T-helper 9 cell (primary cell): ENCODE data around the gene RERE.
"Not testable (repeated sequence)": the region's sequence is repeated elsewhere in the genome, so short reads cannot be mapped to it uniquely, and the experiment has no call there.

ENCODE experiments used
- DNase-seq: peaks from one replicate; pipeline ENCODE4 v3.0.0-alpha.2; 2020

RERE gene

GRCh38 chr1:8390707-8391106 is 426.7 kb downstream of the RERE start:
- no peak for DNase-seq

GRCh38 chr1:8389958-8390535 is 427.4 kb downstream of the RERE start:
- DNase-seq: no peak

GRCh38 chr1:8388732-8389562 is 428.5 kb downstream of the RERE start:
- no peak for DNase-seq

GRCh38 chr1:8386247-8386646 is 431.2 kb downstream of the RERE start:
- DNase-seq: no peak

- no peak for DNase-seq
Measured at GRCh38 chr1:8384577-8384976, 432.9 kb downstream of the RERE start.

GRCh38 chr1:8384088-8384487 is 433.4 kb downstream of the RERE start:
- DNase-seq: no peak

- no peak for DNase-seq
Measured at GRCh38 chr1:8382608-8383505, 434.6 kb downstream of the RERE start.

- no peak for DNase-seq
Measured at GRCh38 chr1:8382051-8382505, 435.4 kb downstream of the RERE start.

GRCh38 chr1:8381618-8382017 is 435.8 kb downstream of the RERE start:
- DNase-seq: no peak

- DNase-seq: not testable (repeated sequence)
Measured at GRCh38 chr1:8380310-8380709, 437.1 kb downstream of the RERE start.

- no peak for DNase-seq
Measured at GRCh38 chr1:8379513-8380186, 437.8 kb downstream of the RERE start.

GRCh38 chr1:8378981-8379470 is 438.4 kb downstream of the RERE start:
- DNase-seq: no peak

- no peak for DNase-seq
Measured at GRCh38 chr1:8378178-8378577, 439.3 kb downstream of the RERE start.

GRCh38 chr1:8377271-8377981 is 440.0 kb downstream of the RERE start:
- no peak for DNase-seq

- no peak for DNase-seq
Measured at GRCh38 chr1:8376358-8376840, 441.0 kb downstream of the RERE start.

- no peak for DNase-seq
Measured at GRCh38 chr1:8374812-8375211, 442.6 kb downstream of the RERE start.

- DNase-seq: no peak
Measured at GRCh38 chr1:8374356-8374755, 443.1 kb downstream of the RERE start.

GRCh38 chr1:8373581-8374241 is 443.7 kb downstream of the RERE start:
- DNase-seq: no peak

GRCh38 chr1:8373125-8373524 is 444.3 kb downstream of the RERE start:
- no peak for DNase-seq

- no peak for DNase-seq
Measured at GRCh38 chr1:8371372-8371991, 446.0 kb downstream of the RERE start.

- DNase-seq: no peak
Measured at GRCh38 chr1:8370905-8371315, 446.5 kb downstream of the RERE start.
